Esophagus mucosa (tissue), 1 donor: ENCODE measurements around the gene PAIP1. TPM values are rescaled to one million over a fixed set of nuclear protein-coding genes. Genes with fewer than 3 reads are reported as not detected.
"Not testable (repeated sequence)": the region's sequence is repeated elsewhere in the genome, so short reads cannot be mapped to it uniquely, and the experiment has no call there.

Experiments
- ATAC-seq: fragments of 200-7000 bp; cut with Tn5 transposase; one replicate; pipeline ENCODE4 v1.9.1; 2020
- total RNA-seq: library from RNA; stranded (reverse); gene quantifications from one replicate; pipeline ENCODE4 v1.2.4, GENCODE V29; 2023
- donor health status: DM: yes; HTN: yes; CAD: no.

PAIP1 gene, protein sequence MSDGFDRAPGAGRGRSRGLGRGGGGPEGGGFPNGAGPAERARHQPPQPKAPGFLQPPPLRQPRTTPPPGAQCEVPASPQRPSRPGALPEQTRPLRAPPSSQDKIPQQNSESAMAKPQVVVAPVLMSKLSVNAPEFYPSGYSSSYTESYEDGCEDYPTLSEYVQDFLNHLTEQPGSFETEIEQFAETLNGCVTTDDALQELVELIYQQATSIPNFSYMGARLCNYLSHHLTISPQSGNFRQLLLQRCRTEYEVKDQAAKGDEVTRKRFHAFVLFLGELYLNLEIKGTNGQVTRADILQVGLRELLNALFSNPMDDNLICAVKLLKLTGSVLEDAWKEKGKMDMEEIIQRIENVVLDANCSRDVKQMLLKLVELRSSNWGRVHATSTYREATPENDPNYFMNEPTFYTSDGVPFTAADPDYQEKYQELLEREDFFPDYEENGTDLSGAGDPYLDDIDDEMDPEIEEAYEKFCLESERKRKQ
- total RNA-seq, result 50.4 TPM

GRCh38 chr5:43556857-43557542, at the start of gene PAIP1:
Gene PAIP1, minus strand, starts transcription at chr5:43557077. Its CDS starts 231 bp downstream, at chr5:43556846.
- peak; percentile 84 for ATAC-seq

- no peak for ATAC-seq
Observed at GRCh38 chr5:43606351-43606750, 49.5 kb upstream of the PAIP1 start.

GRCh38 chr5:43604699-43605098, 47.8 kb upstream of the PAIP1 start:
- no peak for ATAC-seq

DNA sequence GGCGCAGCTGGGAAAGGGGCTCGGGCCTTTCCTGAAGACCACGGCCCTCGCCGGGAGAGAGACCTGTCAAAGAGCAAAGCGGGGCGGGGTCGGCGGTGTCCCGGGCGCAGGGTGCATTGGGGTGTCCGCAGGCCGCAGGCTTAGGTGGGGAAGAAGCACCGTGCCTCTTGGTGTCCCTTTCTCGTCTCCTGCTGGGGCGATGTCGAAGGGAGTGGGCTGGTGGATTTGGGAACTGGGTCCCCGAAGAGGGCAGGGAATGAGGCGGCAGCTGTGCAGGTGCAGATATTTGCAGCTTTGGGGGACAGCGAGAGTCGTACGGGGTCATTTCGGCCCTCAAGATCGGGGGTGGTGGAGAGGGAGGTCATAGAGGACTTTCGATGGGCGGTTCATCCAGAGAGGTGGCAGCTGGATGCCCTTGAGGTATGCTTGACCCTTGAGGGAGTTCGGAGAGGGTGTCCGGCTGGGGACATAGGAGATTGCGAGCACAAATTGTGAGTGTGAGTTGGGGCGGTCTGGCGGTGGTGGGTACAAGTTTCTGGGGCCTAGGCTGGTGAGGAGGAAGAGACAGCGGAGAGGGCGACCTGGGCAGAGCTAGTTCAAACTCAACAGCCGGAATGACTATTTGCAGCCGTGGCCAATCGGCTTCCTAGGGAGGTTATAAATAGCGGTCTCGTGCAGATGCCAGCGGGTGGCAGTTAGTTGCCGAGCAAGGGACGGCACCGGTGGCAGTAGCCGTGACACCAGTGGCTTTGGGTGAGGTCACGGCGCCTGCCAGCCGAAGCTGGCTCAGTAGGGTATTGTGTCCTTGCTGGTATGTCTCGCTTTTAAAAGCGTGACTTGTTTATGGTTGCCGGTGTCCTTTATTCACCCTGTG, 46.7 kb upstream of the PAIP1 start:
- ATAC-seq, result peak; percentile 78

- peak; percentile 82 for ATAC-seq
Observed at GRCh38 chr5:43602461-43603343, 45.8 kb upstream of the PAIP1 start, which contains the start of gene NNT. Gene NNT, plus strand, starts transcription at chr5:43603180. Its CDS starts 6,016 bp downstream, at chr5:43609196.

DNA sequence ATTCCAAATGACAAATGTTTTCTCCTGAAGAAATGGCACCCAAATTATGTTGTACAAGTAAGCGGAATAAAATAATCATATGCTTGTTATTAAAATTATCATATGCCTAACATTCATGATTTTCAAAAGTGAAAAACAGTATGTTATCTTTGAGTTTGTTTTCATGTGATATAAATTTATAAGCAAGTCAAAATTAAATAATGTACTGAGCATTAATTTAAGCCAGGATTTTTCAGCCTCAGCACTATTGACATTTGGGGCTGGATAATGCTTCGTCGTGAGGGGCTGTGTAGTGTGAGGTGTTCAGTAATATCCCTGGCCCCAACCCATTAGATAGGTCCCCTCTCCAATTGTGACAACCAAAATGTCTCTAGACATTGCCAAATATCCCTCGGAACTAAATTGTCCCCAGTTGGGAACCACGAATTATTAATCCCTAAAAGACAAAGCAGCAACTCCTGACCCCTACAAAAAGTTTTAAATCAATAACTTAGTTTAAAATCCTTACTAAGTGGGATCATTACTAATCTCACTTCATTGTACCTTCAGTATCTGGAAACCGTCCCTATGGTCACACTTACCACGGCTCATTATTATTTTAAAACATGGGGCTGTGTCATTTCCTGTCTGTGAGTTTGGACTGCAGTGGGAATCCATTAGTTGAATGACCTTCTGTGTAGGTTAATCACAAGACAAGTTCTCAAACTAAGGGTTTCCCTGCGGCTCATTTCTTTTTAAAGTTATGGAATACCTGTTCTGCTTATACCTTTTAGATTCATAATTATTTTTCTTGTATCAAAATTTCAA, 44.8 kb upstream of the PAIP1 start:
- ATAC-seq, result no peak

GRCh38 chr5:43598927-43599326, 42.0 kb upstream of the PAIP1 start:
- not testable (repeated sequence) for ATAC-seq

DNA sequence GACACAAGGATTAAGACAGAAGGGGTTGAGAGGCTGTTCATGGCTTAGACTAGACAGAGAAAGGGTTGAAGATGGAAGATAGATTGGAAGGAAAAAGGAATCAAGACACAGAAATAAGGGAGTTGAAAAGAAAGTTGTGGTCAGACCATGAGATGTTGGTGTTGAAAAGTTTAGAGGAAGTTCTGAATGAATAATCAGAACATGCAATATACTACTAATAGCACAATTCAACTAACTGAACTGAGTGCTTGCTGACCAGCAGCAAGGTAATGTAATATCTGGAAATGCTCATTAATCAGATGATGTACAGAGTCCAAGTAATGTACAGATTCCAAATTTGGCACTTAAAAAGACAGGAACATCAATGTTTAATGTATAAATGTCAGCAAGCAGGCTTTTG, 35.5 kb upstream of the PAIP1 start:
- no peak for ATAC-seq

DNA sequence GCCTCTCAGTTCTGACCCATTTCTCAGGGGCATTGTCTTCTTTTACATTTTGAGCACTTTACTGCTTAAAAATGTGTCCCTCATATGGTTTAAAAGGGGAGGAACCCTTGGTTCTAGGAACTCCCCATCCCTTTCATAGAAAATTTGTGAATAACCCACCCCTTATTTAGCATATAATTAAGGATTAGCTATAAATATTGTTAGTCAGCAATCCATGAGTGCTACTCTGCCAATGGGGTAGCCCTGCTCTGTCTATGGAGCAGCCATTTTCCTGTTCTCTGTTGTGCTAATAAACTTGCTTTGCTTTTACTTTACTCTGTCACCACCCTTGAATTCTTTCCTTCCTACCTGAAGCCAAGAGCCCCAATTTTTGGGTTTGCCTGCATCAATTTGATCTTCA, 33.8 kb upstream of the PAIP1 start:
- no peak for ATAC-seq

- ATAC-seq, result no peak
Observed at GRCh38 chr5:43589310-43589709, 32.4 kb upstream of the PAIP1 start.

GRCh38 chr5:43588842-43589241, 32.0 kb upstream of the PAIP1 start:
- no peak for ATAC-seq

DNA sequence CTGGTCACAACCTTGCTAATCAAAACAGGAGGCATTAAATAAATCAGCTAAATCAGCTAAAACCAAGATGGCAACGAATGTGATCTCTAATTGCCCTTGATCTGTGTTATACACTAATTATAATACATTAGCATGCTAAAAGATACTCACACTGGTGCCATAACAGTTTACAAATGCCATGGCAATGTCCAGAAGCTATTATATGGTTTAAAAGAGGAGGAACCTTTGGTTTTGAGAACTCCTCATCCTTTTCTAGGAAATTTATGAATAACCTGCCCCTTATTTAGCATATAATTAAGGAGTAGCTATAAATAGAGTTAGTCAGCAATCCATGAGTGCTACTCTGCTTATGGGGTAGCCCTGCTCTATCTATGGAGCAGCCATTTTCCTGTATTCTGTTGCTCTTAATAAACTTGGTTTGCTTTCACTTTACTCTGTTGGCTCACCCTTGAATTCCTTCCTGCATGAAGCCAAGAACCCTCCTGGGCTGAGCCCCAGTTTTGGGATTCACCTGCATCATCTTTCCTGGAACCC, 27.4 kb upstream of the PAIP1 start:
- no peak for ATAC-seq

GRCh38 chr5:43583724-43584123, 26.8 kb upstream of the PAIP1 start:
- ATAC-seq, result no peak

DNA sequence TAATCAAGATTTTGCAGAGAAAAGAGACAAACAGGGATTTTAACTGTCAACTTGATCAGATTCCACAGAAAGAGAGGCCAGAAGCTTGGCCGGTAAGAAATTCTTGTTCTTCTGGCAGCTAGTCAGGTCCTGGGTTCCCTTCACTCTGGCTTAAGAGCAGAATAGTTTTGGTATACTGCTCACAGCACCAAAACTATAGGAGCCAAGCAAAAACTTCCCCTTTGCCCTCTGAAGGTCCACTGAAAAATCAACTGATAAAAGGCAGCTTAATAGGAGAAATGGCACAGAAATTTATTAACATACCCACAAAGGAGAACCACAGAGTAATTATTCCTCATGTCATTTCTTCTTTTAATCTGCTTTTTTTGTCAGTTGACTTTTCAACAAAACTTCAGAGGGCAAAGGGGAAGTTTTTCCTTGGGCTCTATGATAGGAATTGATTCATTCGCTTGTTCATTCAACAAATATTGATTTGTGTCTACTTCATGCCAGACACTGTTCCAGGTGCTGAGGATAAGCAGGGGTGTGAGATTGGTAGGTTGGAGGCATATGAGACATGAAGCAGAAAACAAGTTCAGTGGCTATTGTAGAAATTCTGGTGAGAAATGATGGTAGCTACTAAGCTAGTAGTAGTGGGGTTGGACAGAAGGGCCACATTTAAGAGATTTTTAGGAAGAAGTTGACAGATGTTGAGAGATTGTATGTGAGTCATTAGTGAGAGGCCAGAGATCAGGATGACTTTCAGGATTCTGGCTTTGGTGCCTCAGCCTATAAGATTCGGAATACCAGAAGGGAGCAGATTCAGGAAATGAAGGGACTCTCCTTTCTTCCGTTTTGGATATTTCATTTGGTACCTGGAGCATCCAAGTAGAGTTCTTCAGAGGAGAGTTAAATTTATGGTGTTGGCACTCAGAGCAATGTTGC, 25.5 kb upstream of the PAIP1 start:
- ATAC-seq, result no peak

DNA sequence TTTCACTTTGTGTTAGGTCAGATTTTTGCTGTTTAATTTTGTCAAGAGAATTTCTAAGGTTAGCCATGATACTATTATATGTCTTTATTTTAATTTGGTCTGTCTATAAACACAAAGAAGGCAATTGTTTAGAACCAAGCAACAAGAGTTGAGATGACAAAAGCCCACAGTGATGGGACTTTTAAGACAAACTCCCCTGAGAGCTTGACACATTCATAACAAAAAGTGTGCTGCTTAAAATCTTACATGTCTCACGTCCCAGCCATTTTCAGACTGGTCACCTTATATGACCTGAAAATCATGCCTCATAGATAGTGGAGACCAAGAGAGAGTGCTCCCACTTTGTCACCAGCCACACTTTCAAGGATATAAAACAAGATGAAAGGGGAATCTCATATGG, 24.5 kb upstream of the PAIP1 start:
- no peak for ATAC-seq

- not testable (repeated sequence) for ATAC-seq
Observed at GRCh38 chr5:43580402-43581210, 23.7 kb upstream of the PAIP1 start.

DNA sequence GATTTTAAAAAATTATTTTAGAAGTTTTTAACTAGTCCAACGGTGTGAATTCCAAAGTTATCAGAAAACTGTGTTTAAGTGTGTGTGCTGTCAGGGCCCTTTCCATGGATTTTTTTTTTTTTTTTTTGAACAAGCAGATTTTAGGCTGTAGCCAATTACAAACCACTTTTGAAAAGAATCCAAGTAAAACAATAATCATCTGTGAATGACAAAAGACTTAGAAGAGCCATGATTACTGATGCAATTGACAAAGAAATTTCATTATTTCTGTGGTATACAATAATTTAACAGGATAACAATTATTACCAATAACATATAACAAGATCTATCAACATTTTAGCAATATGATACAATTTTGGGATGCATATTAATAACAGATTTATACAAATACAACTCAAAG, 16.2 kb upstream of the PAIP1 start:
- ATAC-seq, result no peak

- no peak for ATAC-seq
Observed at GRCh38 chr5:43572357-43572756, 15.5 kb upstream of the PAIP1 start.

GRCh38 chr5:43571237-43571636, 14.4 kb upstream of the PAIP1 start:
- no peak for ATAC-seq
